CD4-positive, alpha-beta T cell (primary cell): ENCODE results near the gene TMC4. TPM values are rescaled to one million over a fixed set of nuclear protein-coding genes. Genes with fewer than 3 reads are reported as not detected.

Experiments
- ATAC-seq: fragments of 200-7000 bp; cut with Tn5 transposase; one replicate; pipeline ENCODE4 v1.10.0; 2022; ENCODE audit warnings: mild to moderate bottlenecking; ENCODE audit not compliant: poor library complexity
- CTCF ChIA-PET: fragments of 350-600 bp; sonication (Branson Sonifier 250); formaldehyde crosslinking; loops from one replicate; lab custom pipeline; 2021; ENCODE audit warnings: antibody characterized with exemption, inconsistent platforms; lab: Charles Lee
- POLR2A ChIA-PET: fragments of 350-600 bp; sonication (Branson Sonifier 250); formaldehyde crosslinking; loops from one replicate; lab custom pipeline; 2021; ENCODE audit warnings: antibody characterized with exemption, inconsistent platforms; lab: Charles Lee
- DNase-seq, 14 experiments: peaks; one replicate each; pipeline ENCODE4 v3.0.0-alpha.2; 2013 to 2020; ENCODE audit warnings: mixed read lengths in 2 of 14
- H3K27ac ChIP-seq, 2 donors: one replicate each; pipeline versions ENCODE4 v1.5.1 to v1.7.0; 2013; ENCODE audit warnings: low read length in 2 of 2, low read depth in 1 of 2, mild to moderate bottlenecking in 1 of 2
- H3K27me3 ChIP-seq, 2 experiments: 1 replicate in 1 of 2; 2 replicates in 1 of 2; pipeline versions ENCODE4 v1.6.1 to v1.7.0; 2013; ENCODE audit warnings: low read length in 2 of 2, control low read depth in 1 of 2, mild to moderate bottlenecking in 1 of 2, moderate library complexity in 1 of 2; ENCODE audit not compliant: insufficient read depth in 2 of 2, control insufficient read depth in 1 of 2
- H3K36me3 ChIP-seq: one replicate; pipeline ENCODE4 v1.6.1; 2013; ENCODE audit warnings: low read length, control low read depth; ENCODE audit not compliant: insufficient read depth
- H3K4me1 ChIP-seq: one replicate; pipeline ENCODE4 v1.6.1; 2013; ENCODE audit warnings: low read length, control low read depth; ENCODE audit not compliant: insufficient read depth
- H3K4me3 ChIP-seq: one replicate; pipeline ENCODE4 v1.5.1; 2013; ENCODE audit warnings: mild to moderate bottlenecking, low read length, moderate library complexity
- H3K9me3 ChIP-seq, 2 experiments: 1 replicate in 1 of 2; 2 replicates in 1 of 2; pipeline versions ENCODE4 v1.6.1 to v1.7.0; 2013; ENCODE audit warnings: low read length in 2 of 2, mild to moderate bottlenecking in 2 of 2, control low read depth in 1 of 2, moderate library complexity in 1 of 2; ENCODE audit not compliant: control insufficient read depth in 1 of 2, insufficient read depth in 1 of 2
- H3K27ac Mint-ChIP-seq: one replicate; pipeline ENCODE4 v1.8.0; 2020; ENCODE audit warnings: mixed read lengths
- H3K27me3 Mint-ChIP-seq: one replicate; pipeline ENCODE4 v1.8.0; 2021; ENCODE audit warnings: mixed read lengths
- H3K36me3 Mint-ChIP-seq: one replicate; pipeline ENCODE4 v1.8.0; 2021; ENCODE audit warnings: low read depth, mixed read lengths
- H3K4me1 Mint-ChIP-seq: one replicate; pipeline ENCODE4 v1.8.0; 2021; ENCODE audit warnings: low read depth, mixed read lengths
- H3K4me3 Mint-ChIP-seq: one replicate; pipeline ENCODE4 v1.8.0; 2020; ENCODE audit warnings: mild to moderate bottlenecking, mixed read lengths
- H3K9me3 Mint-ChIP-seq: one replicate; pipeline ENCODE4 v1.8.0; 2020; ENCODE audit warnings: mixed read lengths
- CTCF ChIP-seq: fragments of 200-600 bp; IDR thresholded peaks from one replicate; pipeline ENCODE4 v1.8.0; 2022; ENCODE audit warnings: antibody characterized with exemption, mild to moderate bottlenecking
- intact Hi-C, 2 experiments: fragments of 100-400 bp; cut with DNase I in 1 of 2; cut with micrococcal nuclease in 1 of 2; formaldehyde crosslinking; loops; one replicate each; pipeline versions ENCODE4 v1.15.1 to v1.9.0; 2023 to 2025; cut with DNase I, micrococcal nuclease
- total RNA-seq, 174 experiments: library from RNA in 2 of 174; stranded (reverse) in 2 of 174; gene quantifications; one replicate each; pipeline ENCODE4 v1.2.3 and lab custom pipeline; 2021 to 2026

Gene TMC4
- total RNA-seq, 2 experiments from 2014 or later = 0.84 to 1.5 TPM

- no peak for TF ChIP-seq CTCF
- H3K36me3 Mint-ChIP-seq = peaks cover 22% of the 10 kb centered on the region
- CTCF ChIA-PET = interaction anchor here (0.5 to 3.0 kb wide), 7 partner anchors 22 to 344 kb away, joined by 3 to 15 read pairs (median 4); partner anchors contain the start of genes LENG1, MBOAT7, PRPF31 and TFPT
- peaks cover 26% of the 10 kb centered on the region for H3K36me3 ChIP-seq
- H3K27ac ChIP-seq = peak overlapping the region; percentile 82 to 92
- ATAC-seq (peak; percentile 78), DNase-seq (peak; percentile 97 to 100 (median 98))
- H3K9me3 Mint-ChIP-seq = no peaks in the 10 kb centered on the region
- peak overlapping the region; percentile 79 for H3K27ac Mint-ChIP-seq
- no peaks in the 10 kb centered on the region for H3K27me3 Mint-ChIP-seq
- intact Hi-C loops = loop anchor here (1.0 to 5.0 kb wide), 4 partner anchors 22 to 53 kb away; partner anchors contain the start of genes PRPF31 (in 2 of the 2), TFPT (in 2 of the 2), LENG1 (in 1 of the 2) and NDUFA3 (in 1 of the 2)
- peak overlapping the region; percentile 69 for H3K4me3 ChIP-seq
- H3K4me1 ChIP-seq = peaks cover 48% of the 10 kb centered on the region
- peaks cover 46% of the 10 kb centered on the region for H3K4me1 Mint-ChIP-seq
- POLR2A ChIA-PET = interaction anchor here (0.6 to 6.0 kb wide), 32 partner anchors 10 to 1984 kb away, joined by 3 to 151 read pairs (median 6); partner anchors contain the start of genes HSPBP1, LENG1, LENG8 and LENG9
- no peaks in the 10 kb centered on the region for H3K27me3 ChIP-seq
- H3K9me3 ChIP-seq = peaks cover 0 to 7% of the 10 kb centered on the region in 2 experiments
- peak overlapping the region; percentile 82 for H3K4me3 Mint-ChIP-seq
Observed at GRCh38 chr19:54136864-54137698, 35.9 kb downstream of the TMC4 start.

GRCh38 chr19:54136086-54136863, 36.7 kb downstream of the TMC4 start:
- H3K36me3 ChIP-seq = peaks cover 26% of the 10 kb centered on the region
- H3K27ac ChIP-seq = peak overlapping the region; percentile 24 to 55
- intact Hi-C loops = loop anchor here (1.0 to 5.0 kb wide), 2 partner anchors 21 to 34 kb away; partner anchors contain the start of genes NDUFA3 (in 1 of the 2), OSCAR (in 1 of the 2), PRPF31 (in 1 of the 2) and TFPT (in 1 of the 2)
- H3K27me3 Mint-ChIP-seq = no peaks in the 10 kb centered on the region
- ATAC-seq = no peak
- H3K4me3 Mint-ChIP-seq = peak overlapping the region; percentile 82
- no peak for DNase-seq
- H3K4me1 ChIP-seq = peaks cover 48% of the 10 kb centered on the region
- TF ChIP-seq CTCF = no peak
- peak overlapping the region; percentile 61 for H3K4me3 ChIP-seq
- H3K9me3 ChIP-seq = peaks cover 0 to 7% of the 10 kb centered on the region in 2 experiments
- H3K9me3 Mint-ChIP-seq = no peaks in the 10 kb centered on the region
- H3K4me1 Mint-ChIP-seq = peaks cover 42% of the 10 kb centered on the region
- POLR2A ChIA-PET = interaction anchor here (0.6 to 6.0 kb wide), 25 partner anchors 9 to 1144 kb away, joined by 3 to 151 read pairs (median 7); partner anchors contain the start of genes HSPBP1, LENG1, LENG8 and LENG9
- peaks cover 22% of the 10 kb centered on the region for H3K36me3 Mint-ChIP-seq
- CTCF ChIA-PET = interaction anchor here (0.5 to 3.0 kb wide), 6 partner anchors 21 to 343 kb away, joined by 3 to 15 read pairs (median 4); partner anchors contain the start of genes LENG1, PRPF31 and TFPT
- H3K27me3 ChIP-seq = no peaks in the 10 kb centered on the region
- peak overlapping the region; percentile 79 for H3K27ac Mint-ChIP-seq
